Skeletal muscle cell (primary cell): ENCODE results near the gene ATP4A.
A peak's percentile ranks its signal among the peaks of the same experiment; 100 is the strongest.
"Not testable (repeated sequence)": the region's sequence is repeated elsewhere in the genome, so short reads cannot be mapped to it uniquely, and the experiment has no call there.

ENCODE experiments used
- DNase-seq: peaks from one replicate; pipeline ENCODE4 v3.0.0-alpha.2; 2010; ENCODE audit warnings: low read depth
- H3K4me3 ChIP-seq: 2 replicates; pipeline ENCODE4 v1.5.1; 2011; ENCODE audit warnings: low read depth, mild to moderate bottlenecking, control low read depth, low read length, moderate library complexity

Gene ATP4A

DNA sequence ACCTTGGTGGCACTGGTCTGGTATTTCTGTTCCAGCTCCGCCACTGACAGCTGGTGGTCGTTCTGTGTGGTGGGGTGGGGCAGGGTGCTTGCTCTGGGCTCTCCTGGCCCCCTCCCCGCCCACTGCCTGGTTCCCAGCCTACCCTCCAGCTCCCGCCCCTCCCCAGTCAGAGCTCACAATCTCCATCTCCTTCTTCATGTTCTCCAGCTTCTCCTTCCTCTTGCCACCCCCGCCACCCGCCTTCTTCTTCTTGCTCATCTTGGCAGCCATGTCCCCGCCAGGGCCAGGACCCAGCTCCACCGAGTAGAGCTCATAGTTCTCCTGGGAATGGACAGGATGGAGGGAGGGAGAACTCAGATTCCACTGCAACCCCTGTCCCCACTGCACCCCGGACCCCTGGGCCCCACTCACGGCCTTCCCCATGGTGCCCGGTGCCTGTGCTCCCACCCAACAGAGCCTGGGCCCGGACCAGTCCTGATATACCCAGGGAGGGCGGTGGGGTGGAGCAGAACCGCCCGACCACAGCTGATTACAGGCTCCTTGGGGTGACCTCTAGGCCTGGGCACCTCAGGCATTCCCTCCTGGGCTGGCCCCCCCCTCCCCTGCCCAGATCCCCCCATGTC, at the start of gene ATP4A:
Gene ATP4A (minus strand): TSS at position 452 of the 623 bp plus-strand sequence. CDS start 29 bp downstream, at position 423.
- no peak for DNase-seq

DNA sequence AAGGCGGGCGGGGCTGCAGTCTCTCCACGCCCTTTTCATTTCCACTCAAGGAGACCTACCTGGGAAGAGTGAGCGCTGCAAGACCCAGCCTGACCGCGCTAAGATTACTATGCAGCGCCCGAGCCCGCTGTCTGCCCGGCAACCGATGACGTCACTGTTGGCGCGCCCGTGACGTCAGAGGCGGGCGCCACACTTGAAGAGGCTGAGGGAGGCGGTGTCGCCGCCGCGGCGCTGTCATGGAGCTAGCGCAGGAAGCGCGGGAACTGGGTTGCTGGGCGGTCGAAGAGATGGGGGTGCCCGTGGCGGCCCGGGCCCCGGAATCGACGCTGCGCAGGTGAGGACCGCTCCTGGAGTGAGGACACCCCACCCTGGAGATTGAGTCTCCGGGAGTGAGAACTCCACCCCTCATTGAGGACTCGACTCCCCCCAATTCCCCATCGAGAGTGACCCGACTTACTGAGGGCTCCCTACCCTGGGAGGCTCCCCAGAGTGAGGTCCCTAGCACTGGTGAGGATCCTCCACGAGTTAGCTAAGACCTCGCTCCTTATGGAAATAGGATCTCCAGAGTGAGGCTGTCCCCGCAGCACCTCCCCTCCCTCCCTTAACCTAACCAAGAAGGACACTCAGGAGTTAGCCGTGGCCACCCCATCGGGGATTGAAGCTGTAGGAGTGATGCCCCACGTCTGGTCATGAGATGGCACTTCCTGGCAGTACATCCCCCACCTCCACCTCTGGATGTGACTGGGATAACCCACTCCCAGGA, 49.3 kb upstream of the ATP4A start, which contains the start of gene HAUS5:
Gene HAUS5 (plus strand): TSS at position 177 of the 763 bp plus-strand sequence. CDS start 60 bp downstream, at position 237.
- peak; percentile 61 for DNase-seq
- H3K4me3 ChIP-seq = peak within 1 kb of the TSS; percentile 88

More for the DNA sequence above, at the start of gene ATP4A:
- H3K4me3 ChIP-seq = no peak within 1 kb of the TSS

DNA sequence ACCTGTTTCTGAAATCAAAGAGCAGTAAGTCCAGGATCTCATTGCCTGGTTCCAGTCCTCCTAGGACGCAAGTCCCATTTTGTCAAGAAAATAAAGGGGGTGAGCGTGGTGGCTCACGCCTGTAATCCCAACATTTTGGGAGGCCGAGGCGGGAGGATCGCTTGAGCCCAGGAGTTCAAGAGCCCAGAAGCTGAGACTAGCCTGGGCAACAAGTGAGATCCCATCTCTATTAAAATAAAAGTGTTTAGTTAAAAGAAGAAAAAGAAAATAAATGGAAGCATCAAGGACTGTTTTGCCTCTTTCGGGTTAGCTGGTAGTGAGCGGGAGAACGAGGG, 48.7 kb upstream of the ATP4A start:
- DNase-seq = no peak
- peak overlapping the region; percentile 88 for H3K4me3 ChIP-seq

DNA sequence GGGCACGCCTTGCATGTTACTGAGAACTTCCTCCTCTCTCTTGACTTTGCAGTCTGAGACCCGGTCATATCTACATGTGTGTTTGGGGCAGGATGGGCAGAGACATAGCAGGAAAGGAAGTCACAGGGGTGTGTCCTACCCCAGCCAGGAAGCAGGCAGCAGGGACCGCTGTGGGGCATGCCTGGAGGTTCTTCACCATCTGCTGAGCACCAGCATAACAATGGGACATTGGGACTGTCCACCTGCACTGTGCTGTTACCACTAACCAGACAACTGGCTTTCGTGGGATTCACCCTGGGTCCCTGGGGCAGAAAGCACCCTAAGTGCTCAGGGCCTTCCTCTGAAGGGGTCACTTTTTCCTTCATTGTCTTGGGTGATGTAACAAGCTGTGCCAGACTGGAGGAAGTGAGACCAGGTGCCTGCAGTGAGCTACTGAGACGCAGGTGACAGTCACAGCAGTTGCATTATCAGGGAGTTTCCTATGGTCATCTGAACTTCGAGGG, 46.4 kb upstream of the ATP4A start:
- H3K4me3 ChIP-seq = no peak overlapping the region
- DNase-seq = no peak

DNA sequence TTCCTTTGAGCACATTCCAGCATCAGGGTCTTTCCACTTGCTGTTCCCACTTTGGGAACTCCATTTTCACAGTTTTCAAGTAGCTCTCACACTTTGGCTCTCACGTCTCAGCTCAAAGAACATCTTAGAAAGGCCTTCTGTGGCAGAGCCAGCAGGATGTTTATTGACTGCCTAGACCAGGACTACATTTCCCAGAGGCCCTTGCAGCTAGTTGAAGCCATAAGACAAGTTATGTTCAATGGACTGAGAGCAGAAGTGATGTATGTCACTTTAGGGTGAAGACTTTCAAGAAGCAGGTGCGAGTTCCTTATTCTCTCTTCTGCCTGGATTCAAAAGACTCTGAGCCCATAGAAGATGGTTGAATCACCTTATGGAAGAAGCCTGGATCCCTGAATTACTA, 44.8 kb upstream of the ATP4A start:
- no peak overlapping the region for H3K4me3 ChIP-seq

DNA sequence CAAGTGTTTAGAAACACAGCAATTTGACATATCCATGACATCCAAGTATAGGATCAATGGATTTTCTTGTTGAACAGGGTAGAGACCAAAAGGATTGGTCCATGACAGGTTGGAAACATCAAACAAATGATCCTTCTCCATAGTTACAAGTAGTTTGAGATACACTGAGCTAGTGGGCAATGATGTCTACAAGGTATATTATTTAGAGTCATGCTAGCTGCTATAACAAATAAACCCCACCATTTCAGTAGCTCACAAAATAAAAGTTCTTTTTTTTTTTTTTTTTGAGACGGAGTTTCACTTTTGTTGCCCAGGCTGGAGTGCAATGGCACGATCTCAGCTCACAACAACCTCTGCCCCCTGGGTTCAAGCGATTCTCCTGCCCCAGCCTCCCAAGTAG, 44.2 kb upstream of the ATP4A start:
- H3K4me3 ChIP-seq = no peak overlapping the region
- DNase-seq = no peak

More for the DNA sequence above, 44.8 kb upstream of the ATP4A start:
- no peak for DNase-seq

DNA sequence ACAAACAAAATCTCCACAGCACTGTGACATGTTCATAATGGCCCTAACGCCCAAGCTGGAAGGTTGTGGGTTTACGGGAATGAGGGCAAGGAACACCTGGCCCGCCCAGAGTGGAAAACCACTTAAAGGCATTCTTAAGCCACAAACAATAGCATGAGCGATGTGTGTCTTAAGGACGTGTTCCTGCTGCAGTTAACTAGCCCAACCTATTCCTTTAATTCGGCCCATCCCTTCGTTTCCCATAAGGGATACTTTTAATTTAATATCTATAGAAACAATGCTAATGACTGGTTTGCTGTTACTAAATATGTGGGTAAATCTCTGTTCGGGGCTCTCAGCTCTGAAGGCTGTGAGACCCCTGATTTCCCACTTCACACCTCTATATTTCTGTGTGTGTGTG, 43.7 kb upstream of the ATP4A start:
- H3K4me3 ChIP-seq, DNase-seq: not testable (repeated sequence)

DNA sequence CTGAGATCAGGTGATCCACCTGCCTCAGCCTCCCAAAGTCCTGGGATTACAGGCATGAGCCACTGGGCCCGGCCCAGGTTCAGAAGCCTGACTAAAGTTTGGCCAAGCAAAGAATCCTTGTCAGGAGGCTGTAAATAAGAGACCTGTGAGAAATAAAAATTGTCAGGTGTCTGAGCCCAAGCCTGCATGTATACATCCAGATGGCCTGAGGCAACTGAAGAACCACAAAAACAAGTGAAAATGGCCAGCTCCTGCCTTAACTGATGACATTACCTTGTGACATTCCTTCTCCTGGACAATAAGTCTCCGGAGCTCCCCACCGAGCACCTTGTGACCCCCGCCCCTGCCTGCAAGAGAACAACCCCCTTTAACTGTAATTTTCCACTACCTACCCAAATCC, 41.0 kb upstream of the ATP4A start:
- H3K4me3 ChIP-seq = not testable (repeated sequence)

DNA sequence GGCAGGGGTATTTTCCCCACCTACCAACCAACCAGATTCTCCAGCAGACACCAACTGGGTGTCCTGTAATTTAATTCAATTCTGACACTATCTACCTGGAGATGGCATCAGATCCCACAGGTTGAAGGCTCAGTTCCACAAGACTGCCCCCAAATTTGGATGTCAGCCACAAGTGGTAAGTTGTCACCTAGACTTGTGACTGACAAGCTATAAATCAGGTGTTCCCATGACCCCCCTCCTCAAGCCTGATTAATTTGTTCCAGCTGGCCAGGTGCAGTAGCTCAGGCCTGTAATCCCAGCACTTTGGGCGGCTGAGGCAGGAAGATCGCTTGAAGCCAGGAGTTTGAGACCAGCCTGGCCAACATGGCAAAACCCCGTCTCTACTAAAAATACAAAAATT, 38.5 kb upstream of the ATP4A start:
- DNase-seq = no peak
- no peak overlapping the region for H3K4me3 ChIP-seq

More for the DNA sequence above, 41.0 kb upstream of the ATP4A start:
- DNase-seq = not testable (repeated sequence)

DNA sequence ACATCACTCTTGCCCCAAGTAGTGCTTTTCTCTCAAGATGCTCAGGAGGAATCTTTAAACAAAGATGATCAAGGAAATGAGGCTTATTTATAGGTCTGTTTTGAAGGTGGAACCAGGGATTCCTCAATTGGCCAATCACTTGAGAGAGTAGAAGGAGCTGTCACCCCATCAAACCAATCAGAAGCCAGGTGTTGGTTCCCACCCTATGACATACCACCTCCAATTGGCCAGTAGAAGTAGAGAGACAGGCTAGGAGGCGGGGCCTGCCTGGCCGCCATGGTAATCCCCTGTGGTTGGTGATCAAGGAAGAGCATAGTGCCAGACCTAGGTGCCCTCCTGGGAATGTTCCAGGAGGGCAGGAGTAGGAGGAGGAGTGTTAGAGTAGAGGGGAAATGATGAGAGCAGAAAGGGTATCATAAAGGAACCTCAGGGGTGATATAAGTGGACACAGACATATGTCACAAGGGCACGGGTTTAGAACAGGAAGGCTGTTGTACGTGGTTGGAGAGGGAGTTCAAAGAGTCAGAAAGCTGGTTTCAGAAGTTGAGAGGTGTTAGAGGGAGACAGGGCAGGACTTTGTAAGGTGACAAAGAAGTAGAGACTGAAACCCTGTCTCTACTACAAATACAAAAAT, 33.0 kb upstream of the ATP4A start:
- H3K4me3 ChIP-seq = no peak overlapping the region
- DNase-seq = no peak

DNA sequence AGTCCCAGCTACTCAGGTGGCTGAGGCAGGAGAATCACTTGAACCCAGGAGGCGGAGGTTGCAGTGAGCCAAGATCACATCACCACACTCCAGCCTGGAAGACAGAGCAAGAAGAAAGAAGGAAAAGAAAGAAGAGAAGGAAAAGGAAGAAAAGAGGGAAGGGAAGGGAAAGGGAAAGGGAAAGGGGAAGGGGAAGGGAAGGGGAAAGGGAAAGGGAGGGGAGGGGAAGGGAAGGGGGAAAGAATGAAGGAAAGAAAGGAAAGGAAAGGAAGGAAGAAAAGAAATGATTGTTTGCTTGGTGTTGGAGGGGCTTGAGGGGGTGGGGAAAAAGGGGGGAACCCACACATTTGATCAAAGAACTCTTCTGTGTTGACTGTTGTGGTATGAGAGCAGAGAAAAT, 32.5 kb upstream of the ATP4A start:
- DNase-seq = no peak
- no peak overlapping the region for H3K4me3 ChIP-seq

DNA sequence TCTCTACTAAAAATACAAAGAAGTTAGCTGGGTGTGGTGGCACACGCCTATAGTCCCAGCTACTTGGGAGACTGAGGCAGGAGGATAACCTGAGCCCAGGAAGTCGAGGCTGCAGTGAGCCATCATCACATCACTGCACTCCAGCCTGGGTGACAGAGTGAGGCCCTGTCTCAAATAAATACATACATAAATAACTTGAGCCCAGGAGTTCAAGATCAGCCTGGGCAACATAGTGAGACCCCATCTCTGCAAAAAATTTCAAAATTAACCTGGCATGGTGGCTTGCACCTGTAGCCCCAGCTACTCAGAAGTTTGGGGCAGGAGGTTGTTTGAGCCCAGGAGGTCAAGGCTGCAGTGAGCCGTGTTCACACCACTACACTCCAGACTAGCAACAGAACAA, 31.6 kb upstream of the ATP4A start:
- H3K4me3 ChIP-seq, DNase-seq: not testable (repeated sequence)

DNA sequence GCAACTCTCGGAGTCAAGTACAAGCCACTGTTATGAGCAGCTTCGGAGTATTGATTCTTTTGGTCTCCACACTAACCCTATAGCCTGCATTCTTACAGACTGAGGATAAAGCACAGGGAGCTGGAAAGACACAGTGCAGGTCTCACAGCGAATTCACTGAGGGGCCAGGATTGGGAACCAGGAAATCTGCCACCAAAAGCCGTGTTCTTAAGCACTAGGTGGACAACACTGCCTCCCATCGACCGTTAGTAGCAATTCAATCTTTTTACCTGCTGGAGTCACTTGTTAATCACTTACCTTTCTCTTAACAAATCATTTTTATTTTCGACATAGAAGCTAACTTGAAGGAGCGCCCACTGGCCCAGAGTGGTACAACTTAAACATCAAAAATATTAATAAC, 28.8 kb upstream of the ATP4A start:
- no peak overlapping the region for H3K4me3 ChIP-seq
- peak; percentile 7 for DNase-seq

DNA sequence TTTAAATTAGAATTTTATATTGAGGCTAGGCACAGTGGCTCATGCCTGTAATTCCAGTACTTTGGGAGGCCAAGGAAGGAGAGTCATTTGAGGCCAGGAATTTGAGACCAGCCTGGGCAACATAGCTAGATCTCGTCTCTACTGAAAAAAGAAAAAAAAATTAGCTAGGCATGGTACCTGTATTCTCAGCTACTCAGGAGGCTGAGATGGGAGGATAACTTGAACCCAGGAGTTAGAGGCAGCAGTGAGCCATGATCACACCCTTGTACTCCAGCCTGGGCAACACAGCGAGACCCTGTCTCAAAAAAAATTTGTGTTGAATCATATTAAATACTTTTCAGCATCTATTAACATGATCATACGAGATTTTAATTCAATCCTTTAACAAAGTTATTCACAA, 27.4 kb upstream of the ATP4A start:
- no peak for DNase-seq
- H3K4me3 ChIP-seq = no peak overlapping the region

DNA sequence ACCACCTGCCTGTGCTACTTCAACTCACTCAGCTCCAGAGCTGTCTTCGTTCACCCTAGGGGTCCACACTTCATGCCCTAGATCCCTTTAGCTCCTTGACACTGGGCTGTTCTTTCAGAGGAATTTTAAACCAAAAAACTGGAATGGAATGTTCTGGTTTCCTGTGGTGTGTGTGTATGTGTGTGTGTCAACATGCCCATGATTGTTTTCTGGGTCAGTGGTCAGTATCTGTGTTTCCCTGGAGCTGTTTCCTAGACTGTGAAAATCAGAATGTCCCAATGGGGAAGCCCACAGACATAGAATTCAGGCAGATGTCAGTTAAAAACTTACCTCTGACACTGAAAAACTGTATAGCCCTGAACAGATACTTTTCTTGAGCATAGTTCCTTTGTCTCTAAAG, 23.9 kb upstream of the ATP4A start:
- no peak for DNase-seq
- H3K4me3 ChIP-seq = no peak overlapping the region

DNA sequence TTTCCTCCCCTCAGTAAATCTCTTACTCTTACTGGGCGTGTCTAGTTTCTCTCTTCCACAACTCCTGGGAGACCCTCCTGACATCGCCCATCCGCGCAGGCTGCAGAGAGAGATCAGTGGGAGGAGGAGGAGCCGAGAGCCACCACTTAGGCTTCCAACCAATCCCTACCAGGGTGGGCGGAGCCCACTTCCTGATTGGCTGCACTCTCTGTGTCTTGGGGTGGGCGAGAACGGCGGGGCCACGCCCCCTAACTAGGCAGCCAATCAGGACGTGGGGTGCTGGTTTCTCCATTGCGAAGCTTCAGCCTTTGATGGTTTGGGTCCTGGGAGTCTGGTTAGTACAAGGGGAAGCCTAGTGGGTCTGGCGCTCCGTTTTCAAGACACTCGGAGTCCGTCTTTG, 22.4 kb upstream of the ATP4A start, which contains the start of gene PMIS2:
Gene PMIS2 (plus strand): TSS at position 326 of the 400 bp plus-strand sequence. CDS start 87 bp downstream, outside the sequence.
- H3K4me3 ChIP-seq = no peak within 1 kb of the TSS
- DNase-seq = no peak

DNA sequence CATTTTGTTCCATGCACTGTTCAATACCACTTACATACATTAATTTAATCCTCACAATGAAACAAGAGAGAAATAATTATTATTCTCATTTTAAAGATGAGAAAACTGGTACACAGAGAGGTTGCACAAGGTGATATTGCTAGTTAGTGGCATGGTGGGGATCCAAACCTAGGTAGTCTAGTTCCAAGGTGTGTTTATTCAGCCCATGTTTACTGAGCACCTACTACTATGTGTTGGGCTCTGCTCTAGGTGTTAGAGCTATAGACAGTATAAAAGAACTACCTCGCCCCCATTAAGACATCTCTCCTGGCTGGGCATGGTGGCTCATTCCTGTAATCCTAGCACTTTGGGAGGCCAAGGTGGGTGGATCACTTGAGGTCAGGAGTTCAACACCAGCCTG, 19.3 kb upstream of the ATP4A start:
- DNase-seq = no peak
- H3K4me3 ChIP-seq = no peak overlapping the region

DNA sequence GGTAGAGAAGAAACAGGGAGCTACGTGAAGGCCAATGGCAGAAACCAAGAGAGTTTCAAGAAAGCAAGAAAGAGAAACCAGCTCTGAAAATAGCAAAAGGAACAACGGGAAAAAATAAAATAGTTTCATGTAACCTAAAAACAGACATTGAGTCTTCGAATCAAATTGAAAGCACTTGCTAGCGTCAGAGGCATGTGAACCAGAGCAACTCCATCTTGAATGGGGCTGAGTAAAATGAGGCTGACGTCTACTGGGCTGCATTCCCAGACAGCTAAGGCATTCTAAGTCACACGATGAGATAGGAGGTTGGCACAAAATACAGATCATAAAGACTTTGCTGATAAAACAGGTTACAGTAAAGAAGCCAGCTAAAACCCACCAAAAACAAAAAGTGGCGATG, 15.2 kb upstream of the ATP4A start:
- DNase-seq = no peak
- H3K4me3 ChIP-seq = no peak overlapping the region

DNA sequence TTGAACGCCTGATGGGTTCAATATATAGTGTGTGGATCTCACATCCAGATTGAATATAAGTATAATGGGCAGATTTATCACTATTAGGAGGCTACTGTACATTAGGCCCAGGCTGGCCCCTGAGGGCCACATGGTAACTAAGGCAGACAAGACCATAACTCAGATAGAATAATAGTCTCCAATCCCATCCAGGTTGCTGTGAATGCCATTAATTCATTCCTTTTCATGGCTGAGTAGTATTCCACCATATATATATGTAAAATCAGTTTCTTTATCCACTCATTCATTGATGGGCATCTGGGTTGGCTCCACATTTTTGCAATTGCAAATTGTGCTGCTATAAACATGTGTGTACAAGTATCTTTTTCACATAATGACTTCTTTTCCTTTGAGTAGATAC, 14.5 kb upstream of the ATP4A start:
- H3K4me3 ChIP-seq = no peak overlapping the region
- no peak for DNase-seq

DNA sequence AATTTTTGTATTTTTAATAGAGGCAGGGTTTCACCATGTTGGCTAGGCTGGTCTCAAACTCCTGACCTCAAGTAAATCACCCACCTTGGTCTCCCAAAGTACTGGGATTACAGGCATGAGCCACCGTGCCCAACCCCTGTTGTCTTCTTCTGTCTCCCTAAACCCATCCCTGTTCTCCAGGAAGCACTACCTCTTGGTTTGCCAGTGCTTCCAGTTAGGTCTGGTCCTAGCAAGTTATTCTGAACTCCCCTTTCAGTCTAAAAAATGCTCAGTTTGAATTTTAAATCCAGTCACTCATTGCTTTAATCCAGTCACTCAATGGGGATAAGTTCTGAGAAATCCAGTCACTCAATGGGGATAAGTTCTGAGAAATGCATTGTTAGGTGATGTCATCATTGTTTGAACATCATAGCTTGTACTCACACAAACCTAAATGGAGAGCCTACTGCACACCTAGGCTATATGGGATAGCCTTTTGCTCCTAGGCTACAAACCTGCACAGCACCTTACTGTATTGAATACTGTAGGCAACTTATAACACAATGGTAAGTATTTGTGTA, 8.0 kb upstream of the ATP4A start:
- no peak overlapping the region for H3K4me3 ChIP-seq
- no peak for DNase-seq
